Activated naive CD4-positive, alpha-beta T cell treated with anti-CD3 and anti-CD28 coated beads, Interleukin-2, amount 50 U/mL, for 24 hours (primary cell): ENCODE measurements around the gene DOCK2.
"Not testable (repeated sequence)": the region's sequence is repeated elsewhere in the genome, so short reads cannot be mapped to it uniquely, and the experiment has no call there.

Experiments used
- H3K27ac Mint-ChIP-seq: one replicate; pipeline ENCODE4 v1.8.0; 2021; ENCODE audit warnings: mild to moderate bottlenecking, mixed read lengths
- H3K27me3 Mint-ChIP-seq: one replicate; pipeline ENCODE4 v1.8.0; 2021; ENCODE audit warnings: mixed read lengths
- H3K36me3 Mint-ChIP-seq: one replicate; pipeline ENCODE4 v1.8.0; 2021; ENCODE audit warnings: mixed read lengths
- H3K4me1 Mint-ChIP-seq: one replicate; pipeline ENCODE4 v1.8.0; 2021; ENCODE audit warnings: mixed read lengths
- H3K4me3 Mint-ChIP-seq: one replicate; pipeline ENCODE4 v1.8.0; 2021; ENCODE audit warnings: mild to moderate bottlenecking, mixed read lengths
- H3K9me3 Mint-ChIP-seq: one replicate; pipeline ENCODE4 v1.8.0; 2021; ENCODE audit warnings: mixed read lengths

The DOCK2 gene

DNA sequence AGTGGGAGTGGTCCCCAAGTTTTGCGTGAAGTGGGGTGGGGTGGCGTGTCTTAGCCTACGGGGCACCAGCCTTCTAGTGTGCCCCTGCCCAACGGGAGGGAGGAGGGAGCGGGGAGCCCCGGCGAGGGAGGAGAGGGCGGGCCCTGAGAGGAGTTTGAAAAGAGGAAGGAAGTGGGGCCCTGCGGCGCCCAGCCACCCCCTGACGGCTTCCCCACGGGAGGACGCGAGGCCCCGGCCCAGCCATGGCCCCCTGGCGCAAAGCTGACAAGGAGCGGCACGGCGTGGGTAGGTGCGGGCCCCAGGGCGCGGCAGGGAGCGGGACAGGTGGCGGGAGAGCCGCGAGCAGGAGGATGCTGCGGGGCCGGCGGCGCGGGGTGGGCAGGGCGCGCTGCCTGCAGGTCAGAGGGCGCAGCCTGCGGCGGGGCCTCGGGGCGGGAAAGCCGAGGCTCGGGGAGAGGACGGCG, at the start of gene DOCK2:
Gene DOCK2, plus strand, starts transcription at position 191 of the 464 bp plus-strand sequence. Its CDS starts 52 bp downstream, at position 243.
- Mint-ChIP-seq H3K27me3 (no peaks in the 10 kb centered on the region), H3K27ac (peak within 1 kb of the TSS; percentile 94), H3K4me3 (peak within 1 kb of the TSS; percentile 95), H3K36me3 (peaks cover 24% of the 10 kb centered on the region), H3K4me1 (peaks cover 48% of the 10 kb centered on the region), H3K9me3 (no peaks in the 10 kb centered on the region)

DNA sequence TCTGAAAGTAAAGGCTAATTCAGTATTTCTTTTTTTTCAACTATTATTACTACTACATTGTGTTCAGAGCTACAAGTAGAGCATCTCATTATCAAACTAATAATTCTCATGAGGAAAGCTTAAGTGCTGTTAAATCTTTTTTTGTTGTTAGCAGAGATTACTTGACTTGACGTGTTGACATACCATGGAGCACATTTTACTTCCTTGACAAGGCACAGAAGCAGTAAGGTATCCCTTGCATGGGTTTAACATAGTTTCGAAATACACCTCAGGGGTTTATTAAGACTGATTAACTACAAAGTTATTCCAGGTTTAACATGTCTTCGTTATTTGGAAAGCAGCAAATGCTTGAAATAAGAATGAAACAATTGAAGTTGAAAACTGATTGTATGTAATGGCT, 46.5 kb upstream of the DOCK2 start:
- Mint-ChIP-seq H3K4me1 (peaks cover 14% of the 10 kb centered on the region), H3K4me3 (no peak overlapping the region), H3K9me3 (no peaks in the 10 kb centered on the region), H3K36me3 (peaks cover 29% of the 10 kb centered on the region), H3K27me3 (no peaks in the 10 kb centered on the region), H3K27ac (no peak overlapping the region)

DNA sequence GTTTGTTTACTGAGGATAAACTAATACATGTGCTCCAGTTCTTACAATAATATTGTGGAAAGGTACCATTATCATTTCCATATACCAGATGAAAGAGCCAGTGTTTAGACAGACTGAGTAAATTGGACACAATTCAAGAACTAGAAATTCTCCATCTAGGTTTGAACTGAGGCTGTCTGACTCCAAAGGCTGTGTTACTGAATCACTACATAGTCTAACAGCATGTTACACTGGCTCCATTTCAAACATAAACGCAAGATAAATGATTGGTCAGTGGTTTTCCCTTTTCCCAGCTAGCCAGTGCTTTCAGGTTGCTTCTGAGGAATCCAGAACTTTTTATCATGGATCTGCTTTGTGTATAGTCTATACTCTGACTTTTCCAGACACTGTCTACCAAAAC, 45.4 kb upstream of the DOCK2 start:
- H3K9me3 Mint-ChIP-seq: no peaks in the 10 kb centered on the region
- peaks cover 28% of the 10 kb centered on the region for H3K36me3 Mint-ChIP-seq
- no peaks in the 10 kb centered on the region for H3K27me3 Mint-ChIP-seq

DNA sequence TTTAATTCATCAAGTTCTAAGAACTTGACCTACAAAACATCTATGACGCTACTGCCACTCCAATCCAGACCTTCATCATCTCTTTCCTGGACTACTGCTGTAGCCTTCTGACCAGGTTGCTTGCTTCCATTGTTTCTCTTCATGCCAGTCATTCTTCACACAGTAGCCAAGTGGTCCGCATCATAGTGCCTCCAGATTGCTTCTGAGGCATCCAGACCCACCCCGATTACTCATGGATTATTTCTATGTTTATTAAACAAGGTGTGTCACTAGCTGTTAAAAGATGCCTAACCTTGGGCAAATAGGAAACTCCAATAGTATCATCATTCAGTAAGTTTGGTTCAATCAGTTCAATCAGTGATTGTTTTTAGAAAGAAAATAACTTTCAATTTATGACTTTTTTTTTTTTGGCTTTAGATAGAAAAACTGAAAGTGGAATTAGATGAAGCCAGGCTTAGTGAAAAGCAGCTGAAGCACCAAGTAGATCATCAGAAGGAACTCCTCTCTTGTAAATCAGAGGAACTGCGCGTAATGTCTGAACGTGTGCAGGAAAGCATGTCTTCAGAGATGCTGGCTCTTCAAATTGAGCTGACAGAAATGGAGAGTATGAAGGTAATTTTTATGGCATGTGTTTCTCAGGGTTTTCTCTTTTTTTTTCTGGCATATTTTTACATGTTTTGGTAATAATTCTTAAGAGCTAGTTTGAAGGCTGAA, 44.0 kb upstream of the DOCK2 start:
- H3K27ac Mint-ChIP-seq: no peak overlapping the region
- H3K9me3 Mint-ChIP-seq: no peaks in the 10 kb centered on the region
- H3K4me1 Mint-ChIP-seq: no peaks in the 10 kb centered on the region
- H3K4me3 Mint-ChIP-seq: no peak overlapping the region
- H3K27me3 Mint-ChIP-seq: no peaks in the 10 kb centered on the region
- peaks cover 35% of the 10 kb centered on the region for H3K36me3 Mint-ChIP-seq

More for the DNA sequence above, 45.4 kb upstream of the DOCK2 start:
- H3K27ac Mint-ChIP-seq: no peak overlapping the region
- peaks cover 4% of the 10 kb centered on the region for H3K4me1 Mint-ChIP-seq
- no peak overlapping the region for H3K4me3 Mint-ChIP-seq

DNA sequence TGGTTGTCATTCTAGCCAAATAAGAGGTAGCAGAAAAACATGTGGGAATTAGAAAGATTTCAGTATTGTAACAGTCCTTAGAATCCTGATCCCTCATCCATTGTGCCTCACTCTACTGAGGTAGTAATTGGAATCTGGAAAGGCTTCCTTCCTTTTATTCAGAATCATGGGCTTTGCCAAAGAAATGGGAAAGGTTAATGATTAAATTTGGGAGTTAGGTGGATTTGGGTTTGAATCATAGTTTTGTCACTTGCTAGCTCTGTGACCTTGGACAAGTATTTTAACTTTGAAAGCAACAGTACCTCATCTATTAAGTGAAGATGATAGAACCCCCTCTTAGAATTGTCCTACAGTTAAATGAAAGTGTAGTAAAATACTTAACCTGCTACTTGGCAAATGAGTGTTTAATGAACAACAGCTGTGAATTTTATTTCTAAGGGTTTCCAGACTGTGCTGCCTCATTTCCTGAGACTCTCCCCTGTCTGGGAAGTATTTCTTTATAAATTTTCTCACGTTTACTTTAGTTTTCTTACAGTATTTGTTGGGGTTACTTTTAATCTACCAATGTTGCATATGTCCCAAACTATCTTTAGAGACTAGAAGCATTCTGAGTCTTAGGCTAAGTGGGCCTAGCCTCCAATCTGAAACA, 41.8 kb upstream of the DOCK2 start:
- H3K9me3 Mint-ChIP-seq: no peaks in the 10 kb centered on the region
- H3K4me3 Mint-ChIP-seq: no peak overlapping the region
- no peak overlapping the region for H3K27ac Mint-ChIP-seq
- no peaks in the 10 kb centered on the region for H3K27me3 Mint-ChIP-seq
- peaks cover 31% of the 10 kb centered on the region for H3K36me3 Mint-ChIP-seq
- H3K4me1 Mint-ChIP-seq: no peaks in the 10 kb centered on the region

DNA sequence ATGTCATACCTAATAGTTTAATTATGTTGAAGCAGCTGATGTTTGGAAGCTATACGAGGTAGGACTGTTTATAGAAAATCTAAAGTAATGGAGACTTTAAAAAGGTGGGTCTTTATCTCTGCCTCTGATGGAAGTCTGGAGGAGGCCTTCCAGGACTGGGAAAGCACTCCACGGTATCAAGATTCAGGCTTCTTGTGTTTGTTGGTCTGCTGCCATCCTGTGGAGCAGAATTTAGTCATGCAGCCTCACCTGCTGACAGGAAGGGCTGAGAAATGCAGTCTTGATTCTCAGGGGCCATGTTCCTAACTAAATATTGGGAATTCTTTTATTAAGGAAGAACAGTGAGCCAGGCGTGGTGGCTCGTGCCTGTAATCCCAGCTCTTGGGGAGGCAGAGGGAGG, 37.6 kb upstream of the DOCK2 start:
- Mint-ChIP-seq H3K4me3 (no peak overlapping the region), H3K4me1 (no peaks in the 10 kb centered on the region), H3K36me3 (peaks cover 26% of the 10 kb centered on the region), H3K9me3 (no peaks in the 10 kb centered on the region), H3K27ac (no peak overlapping the region), H3K27me3 (no peaks in the 10 kb centered on the region)

DNA sequence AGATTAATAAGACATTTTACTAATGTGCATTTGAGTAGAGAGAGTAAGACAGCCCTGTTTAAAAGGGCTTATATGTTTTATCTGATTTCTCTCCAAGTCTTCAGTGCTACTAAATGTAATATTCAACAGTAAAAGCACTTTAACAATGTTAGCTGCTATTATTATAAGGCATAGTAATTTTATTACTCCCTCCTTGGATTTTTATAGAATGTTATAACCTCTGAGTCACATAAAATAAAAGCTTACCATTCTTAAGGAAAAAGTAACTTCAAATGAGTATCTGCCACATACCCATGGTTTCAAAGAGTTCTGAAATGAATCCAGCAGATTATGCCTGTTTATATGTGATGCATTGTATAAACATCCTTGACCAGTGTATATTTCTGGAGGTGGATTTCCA, 34.5 kb upstream of the DOCK2 start:
- H3K36me3 Mint-ChIP-seq: peaks cover 26% of the 10 kb centered on the region

DNA sequence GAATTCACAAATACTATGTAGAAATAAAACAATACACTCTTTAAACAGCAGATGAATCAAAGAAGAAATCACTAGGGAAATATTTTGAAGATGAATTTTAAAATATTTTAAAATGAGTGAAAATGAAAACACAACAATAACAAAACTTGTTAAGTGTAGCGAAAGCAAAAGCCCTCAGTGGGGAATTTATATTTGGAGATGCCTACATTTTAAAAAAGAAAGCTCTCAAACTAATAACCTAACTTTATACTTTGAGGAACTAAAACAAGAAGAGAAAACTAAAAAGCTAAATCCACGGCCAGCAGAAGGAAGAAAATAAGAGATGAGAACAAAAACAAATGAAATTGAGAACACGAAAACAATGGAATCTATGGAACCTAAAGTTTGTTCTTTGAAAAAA, 30.8 kb upstream of the DOCK2 start:
- Mint-ChIP-seq H3K27me3 (peaks cover 8% of the 10 kb centered on the region), H3K4me3 (no peak overlapping the region), H3K9me3 (peaks cover 5% of the 10 kb centered on the region), H3K27ac (no peak overlapping the region), H3K4me1 (no peaks in the 10 kb centered on the region), H3K36me3 (peaks cover 12% of the 10 kb centered on the region)

More for the DNA sequence above, 34.5 kb upstream of the DOCK2 start:
- Mint-ChIP-seq H3K27ac (no peak overlapping the region), H3K4me1 (no peaks in the 10 kb centered on the region), H3K4me3 (no peak overlapping the region), H3K9me3 (no peaks in the 10 kb centered on the region), H3K27me3 (peaks cover 7% of the 10 kb centered on the region)

DNA sequence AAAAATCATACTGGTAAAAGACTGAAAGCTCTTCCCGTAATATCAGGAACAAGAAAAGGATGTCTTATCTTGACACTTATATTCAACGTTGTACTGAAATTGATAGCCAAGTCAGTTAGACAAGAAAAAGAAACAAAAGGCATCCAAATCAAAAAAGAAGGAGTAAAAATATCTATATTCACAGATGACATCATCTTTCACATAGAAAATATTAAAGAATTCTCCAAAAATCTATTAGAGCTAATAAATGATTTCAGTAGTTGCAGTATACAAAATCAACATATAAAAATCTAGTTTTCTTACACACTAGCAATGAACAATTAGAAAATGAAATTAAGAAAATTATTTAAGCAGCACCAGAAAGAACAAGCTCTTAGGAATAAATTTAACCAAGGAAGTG, 29.2 kb upstream of the DOCK2 start:
- Mint-ChIP-seq H3K4me1 (no peaks in the 10 kb centered on the region), H3K27me3 (peaks cover 15% of the 10 kb centered on the region), H3K36me3 (peaks cover 10% of the 10 kb centered on the region), H3K4me3 (no peak overlapping the region), H3K27ac (no peak overlapping the region), H3K9me3 (peaks cover 15% of the 10 kb centered on the region)

DNA sequence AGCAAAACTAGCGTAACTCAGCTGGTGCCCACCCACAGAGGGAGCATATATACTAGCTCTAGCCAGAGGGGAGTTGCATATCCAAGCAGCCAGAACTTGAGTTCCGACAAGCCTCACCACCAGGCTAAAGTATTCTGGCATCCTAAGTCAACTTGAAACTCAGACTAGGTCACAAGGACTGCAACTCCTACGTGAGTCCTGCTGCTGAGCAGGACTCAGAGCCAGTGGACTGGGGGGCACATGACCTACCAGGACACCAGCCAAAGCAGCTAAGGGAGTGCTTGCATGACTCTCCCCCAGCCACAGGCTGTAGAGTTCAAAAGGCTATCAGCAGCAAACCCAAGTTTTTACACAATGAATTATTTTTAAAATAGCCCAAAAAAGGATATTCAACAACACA, 27.4 kb upstream of the DOCK2 start:
- H3K9me3 Mint-ChIP-seq: peaks cover 15% of the 10 kb centered on the region
- no peak overlapping the region for H3K27ac Mint-ChIP-seq
- no peaks in the 10 kb centered on the region for H3K4me1 Mint-ChIP-seq
- no peak overlapping the region for H3K4me3 Mint-ChIP-seq
- peaks cover 19% of the 10 kb centered on the region for H3K27me3 Mint-ChIP-seq
- peaks cover 8% of the 10 kb centered on the region for H3K36me3 Mint-ChIP-seq

DNA sequence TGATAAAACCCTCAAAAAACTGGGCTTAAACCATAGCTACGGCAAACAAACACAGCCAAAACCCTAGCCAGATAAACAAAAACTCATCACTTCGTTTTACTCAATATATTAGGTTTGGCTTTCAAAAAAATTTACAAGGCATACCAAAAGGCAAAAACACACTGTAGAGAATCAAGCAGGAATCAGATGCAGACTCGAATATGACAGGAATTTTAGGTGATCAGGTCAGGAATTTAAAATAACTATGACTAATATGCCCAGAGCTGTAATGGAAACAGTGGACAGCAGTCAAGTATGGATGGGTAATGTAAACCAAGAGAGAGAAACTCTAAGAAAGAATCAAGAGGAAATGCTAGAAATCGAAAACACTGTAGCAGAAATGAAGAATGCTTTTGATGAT, 26.5 kb upstream of the DOCK2 start:
- H3K4me1 Mint-ChIP-seq: no peaks in the 10 kb centered on the region
- H3K27me3 Mint-ChIP-seq: peaks cover 19% of the 10 kb centered on the region
- H3K9me3 Mint-ChIP-seq: peaks cover 15% of the 10 kb centered on the region
- H3K4me3 Mint-ChIP-seq: no peak overlapping the region
- H3K27ac Mint-ChIP-seq: no peak overlapping the region
- H3K36me3 Mint-ChIP-seq: peaks cover 5% of the 10 kb centered on the region

DNA sequence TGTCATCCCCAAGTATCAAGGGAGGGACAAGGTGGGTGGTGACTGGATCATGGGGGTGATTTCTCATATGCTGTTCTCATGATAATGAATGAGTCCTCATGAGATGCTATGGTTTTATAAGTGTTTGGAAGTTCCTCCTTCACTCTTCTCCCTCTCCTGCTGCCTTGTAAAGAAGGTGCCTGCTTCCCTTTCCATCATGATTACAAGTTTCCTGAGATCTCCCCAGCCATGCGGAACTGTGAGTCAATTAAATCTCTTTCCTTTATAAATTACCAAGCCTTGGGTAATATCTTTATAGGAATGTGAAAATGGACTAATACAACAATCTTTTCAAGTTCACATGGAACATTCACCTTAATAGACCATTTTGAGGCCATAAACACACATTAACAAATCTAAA, 21.5 kb upstream of the DOCK2 start:
- H3K9me3 Mint-ChIP-seq: peaks cover 14% of the 10 kb centered on the region
- peaks cover 15% of the 10 kb centered on the region for H3K27me3 Mint-ChIP-seq
- peaks cover 2% of the 10 kb centered on the region for H3K36me3 Mint-ChIP-seq
- no peaks in the 10 kb centered on the region for H3K4me1 Mint-ChIP-seq
- no peak overlapping the region for H3K27ac Mint-ChIP-seq
- H3K4me3 Mint-ChIP-seq: no peak overlapping the region

DNA sequence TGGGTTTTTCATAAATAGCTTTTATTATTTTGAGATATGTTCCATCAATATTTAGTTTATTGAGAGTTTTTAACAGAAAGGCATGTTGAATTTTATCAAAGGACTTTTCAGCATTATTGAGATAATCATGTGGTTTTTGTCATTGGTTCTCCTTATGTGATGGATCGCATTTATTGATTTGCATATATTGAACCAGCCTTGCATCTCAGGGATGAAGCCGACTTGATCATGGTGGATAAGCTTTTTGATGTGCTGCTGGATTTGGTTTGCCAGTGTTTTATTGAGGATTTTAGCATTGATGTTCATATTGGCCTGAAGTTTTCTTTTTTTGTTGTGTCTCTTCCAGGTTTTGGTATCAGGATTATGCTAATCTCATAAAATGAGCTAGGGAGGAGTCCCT, 12.8 kb upstream of the DOCK2 start:
- H3K4me1 Mint-ChIP-seq, H3K27ac Mint-ChIP-seq: not testable (repeated sequence)

DNA sequence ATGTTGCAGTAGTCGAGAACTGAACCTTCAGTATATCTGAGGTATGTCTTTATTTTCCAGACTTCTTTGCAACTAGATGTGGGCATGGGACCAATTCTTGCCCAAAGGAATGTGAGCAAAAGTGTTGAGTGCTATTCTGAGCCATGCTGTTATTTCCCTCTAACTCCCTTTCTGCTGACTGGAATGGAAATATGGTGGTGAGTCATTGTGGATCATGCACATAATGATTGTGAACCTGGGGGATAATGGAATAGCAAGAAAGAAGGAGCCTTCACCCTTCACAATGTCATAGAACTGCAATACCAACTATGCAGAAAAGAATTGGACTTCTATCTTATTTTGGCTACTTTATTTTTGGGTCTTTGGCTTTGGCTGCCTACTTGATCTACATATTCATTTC, 10.3 kb upstream of the DOCK2 start:
- Mint-ChIP-seq H3K4me1 (peaks cover 5% of the 10 kb centered on the region), H3K9me3 (no peaks in the 10 kb centered on the region), H3K36me3 (no peaks in the 10 kb centered on the region), H3K27me3 (peaks cover 3% of the 10 kb centered on the region), H3K27ac (no peak overlapping the region), H3K4me3 (no peak overlapping the region)

More for the DNA sequence above, 12.8 kb upstream of the DOCK2 start:
- H3K4me3 Mint-ChIP-seq, H3K36me3 Mint-ChIP-seq, H3K9me3 Mint-ChIP-seq, H3K27me3 Mint-ChIP-seq: not testable (repeated sequence)

DNA sequence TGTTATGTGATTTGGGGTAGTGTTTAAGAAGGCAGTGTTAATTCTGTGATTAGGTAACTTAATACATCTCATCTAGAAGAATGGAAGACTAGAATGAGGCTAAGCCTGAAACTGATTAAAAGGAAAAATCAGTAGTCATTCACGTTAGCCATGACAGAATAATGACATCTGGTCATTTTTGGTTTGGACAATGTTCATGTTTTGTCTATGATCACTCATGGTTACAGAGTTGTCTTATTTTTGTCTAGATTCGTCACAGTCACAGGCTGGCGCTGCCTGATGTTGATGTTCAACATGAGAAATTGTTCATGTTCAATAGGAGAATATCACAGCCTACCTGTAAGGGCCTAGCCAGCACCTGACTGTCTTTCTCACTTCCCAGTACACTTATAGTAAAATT, 9.5 kb upstream of the DOCK2 start:
- Mint-ChIP-seq H3K4me1 (peaks cover 5% of the 10 kb centered on the region), H3K9me3 (no peaks in the 10 kb centered on the region), H3K27ac (no peak overlapping the region), H3K36me3 (no peaks in the 10 kb centered on the region), H3K27me3 (peaks cover 3% of the 10 kb centered on the region), H3K4me3 (no peak overlapping the region)

DNA sequence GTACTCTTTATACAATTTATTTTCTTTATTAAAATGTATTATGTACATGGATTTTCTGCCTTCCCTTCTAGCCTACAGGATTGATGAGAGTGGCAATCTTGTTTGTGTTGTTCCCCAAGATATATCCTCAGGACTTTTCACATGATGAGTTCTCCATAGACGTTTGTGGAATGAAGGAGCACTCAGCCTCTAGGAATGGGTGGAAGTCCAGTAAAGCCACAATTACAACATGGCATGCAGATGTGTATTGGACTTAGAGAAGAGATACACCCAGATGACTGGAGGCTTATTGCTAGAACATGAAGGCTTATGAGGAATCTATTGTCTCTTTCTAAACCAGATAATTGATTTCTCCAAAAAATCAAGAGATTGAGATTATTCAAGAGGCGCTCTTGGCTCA, 8.2 kb upstream of the DOCK2 start:
- no peak overlapping the region for H3K27ac Mint-ChIP-seq
- H3K36me3 Mint-ChIP-seq: no peaks in the 10 kb centered on the region
- no peak overlapping the region for H3K4me3 Mint-ChIP-seq
- peaks cover 3% of the 10 kb centered on the region for H3K27me3 Mint-ChIP-seq
- peaks cover 3% of the 10 kb centered on the region for H3K4me1 Mint-ChIP-seq
- H3K9me3 Mint-ChIP-seq: no peaks in the 10 kb centered on the region
